CD8-positive, alpha-beta memory T cell (primary cell): ENCODE results near the gene GPR27. TPM values are rescaled to one million over a fixed set of nuclear protein-coding genes. Genes with fewer than 3 reads are reported as not detected.

Source experiments
- CTCF ChIA-PET: fragments of 350-600 bp; sonication (Branson Sonifier 250); formaldehyde crosslinking; loops from one replicate; lab custom pipeline; 2021; ENCODE audit warnings: antibody characterized with exemption; lab: Charles Lee
- POLR2A ChIA-PET: fragments of 350-600 bp; sonication (Branson Sonifier 250); formaldehyde crosslinking; loops from one replicate; lab custom pipeline; 2021; ENCODE audit warnings: antibody characterized with exemption; lab: Charles Lee
- DNase-seq, 5 donors: peaks; one replicate each; pipeline versions ENCODE4 v3.0.0 to v3.0.0-alpha.2; 2020 to 2022; ENCODE audit warnings: mixed read lengths in 1 of 5
- H3K27ac ChIP-seq: one replicate; pipeline ENCODE4 v1.7.0; 2013; ENCODE audit warnings: low read depth, mild to moderate bottlenecking, low read length, moderate library complexity
- H3K27me3 ChIP-seq: 2 replicates; pipeline ENCODE4 v1.7.0; 2013; ENCODE audit warnings: low read length, mild to moderate bottlenecking; ENCODE audit not compliant: insufficient read depth, poor library complexity, severe bottlenecking
- H3K36me3 ChIP-seq: 2 replicates; pipeline ENCODE4 v1.7.0; 2013; ENCODE audit warnings: mild to moderate bottlenecking, low read length, moderate library complexity; ENCODE audit not compliant: insufficient read depth
- H3K4me1 ChIP-seq: 2 replicates; pipeline ENCODE4 v1.7.0; 2013; ENCODE audit warnings: mild to moderate bottlenecking, low read length, moderate library complexity; ENCODE audit not compliant: insufficient read depth
- H3K4me3 ChIP-seq: 2 replicates; pipeline ENCODE4 v1.7.0; 2013; ENCODE audit warnings: mild to moderate bottlenecking, low read length
- H3K9me3 ChIP-seq: 2 replicates; pipeline ENCODE4 v1.7.0; 2013; ENCODE audit warnings: mild to moderate bottlenecking, low read length
- H3K27ac Mint-ChIP-seq, 8 donors: one replicate each; pipeline ENCODE4 v1.8.0; 2020 to 2021; ENCODE audit warnings: mixed read lengths in 8 of 8, mild to moderate bottlenecking in 6 of 8, inconsistent platforms in 3 of 8, moderate library complexity in 3 of 8
- H3K27me3 Mint-ChIP-seq, 2 donors: one replicate each; pipeline ENCODE4 v1.8.0; 2020 to 2021; ENCODE audit warnings: mixed read lengths in 2 of 2, mild to moderate bottlenecking in 1 of 2, moderate library complexity in 1 of 2
- H3K36me3 Mint-ChIP-seq, 3 donors: one replicate each; pipeline ENCODE4 v1.8.0; 2020 to 2021; ENCODE audit warnings: mixed read lengths in 3 of 3, inconsistent platforms in 1 of 3, mild to moderate bottlenecking in 1 of 3
- H3K4me1 Mint-ChIP-seq, 3 donors: one replicate each; pipeline ENCODE4 v1.8.0; 2020 to 2021; ENCODE audit warnings: mixed read lengths in 3 of 3, inconsistent platforms in 1 of 3, mild to moderate bottlenecking in 1 of 3
- H3K4me3 Mint-ChIP-seq, 7 donors: one replicate each; pipeline ENCODE4 v1.8.0; 2020 to 2021; ENCODE audit warnings: mixed read lengths in 7 of 7, mild to moderate bottlenecking in 6 of 7, moderate library complexity in 4 of 7, inconsistent platforms in 2 of 7
- H3K9me3 Mint-ChIP-seq, 5 donors: one replicate each; pipeline ENCODE4 v1.8.0; 2020 to 2022; ENCODE audit warnings: mixed read lengths in 5 of 5, mild to moderate bottlenecking in 3 of 5, moderate library complexity in 2 of 5, inconsistent platforms in 1 of 5
- polyA plus RNA-seq: library from polyadenylated mRNA; unstranded; fragments of 300-500 nt; fragmentation: Illumina TruSeq; gene quantifications from one replicate; pipeline ENCODE4 v1.2.3, GENCODE V29; 2021
- total RNA-seq, 2 experiments: library from RNA; stranded (reverse); gene quantifications; one replicate each; pipeline ENCODE4 v1.2.3, GENCODE V29; 2021

The GPR27 gene
- total and polyA plus RNA-seq, 3 experiments from 2014 or later = 1.8 to 2.6 (median 2.3) TPM

GRCh38 chr3:71805199-71805598, 51.5 kb downstream of the GPR27 start:
- POLR2A ChIA-PET = no interaction called here

GRCh38 chr3:71805691-71806090, 52.0 kb downstream of the GPR27 start:
- POLR2A ChIA-PET = no interaction called here
- no peak overlapping the region for H3K4me3 Mint-ChIP-seq
- Histone ChIP-seq H3K27ac (no peak overlapping the region), H3K9me3 (no peaks in the 10 kb centered on the region), H3K36me3 (no peaks in the 10 kb centered on the region), H3K27me3 (no peaks in the 10 kb centered on the region), H3K4me1 (no peaks in the 10 kb centered on the region), H3K4me3 (no peak overlapping the region)
- no peaks in the 10 kb centered on the region for H3K36me3 Mint-ChIP-seq
- H3K27ac Mint-ChIP-seq = no peak overlapping the region
- no peaks in the 10 kb centered on the region for H3K4me1 Mint-ChIP-seq
- H3K27me3 Mint-ChIP-seq = peaks cover 9 to 37% of the 10 kb centered on the region in 2 donors
- CTCF ChIA-PET = interaction anchor here (1.3 kb wide), 1 partner anchor 10 kb away, joined by 3 read pairs; no protein-coding TSS in a partner anchor
- DNase-seq = no peak
- no peaks in the 10 kb centered on the region for H3K9me3 Mint-ChIP-seq

More at GRCh38 chr3:71805199-71805598, 51.5 kb downstream of the GPR27 start:
- Mint-ChIP-seq H3K4me1 (no peaks in the 10 kb centered on the region), H3K27ac (no peak overlapping the region), H3K9me3 (no peaks in the 10 kb centered on the region), H3K36me3 (no peaks in the 10 kb centered on the region), H3K27me3 (peaks cover 13 to 38% of the 10 kb centered on the region in 2 donors), H3K4me3 (no peak overlapping the region)
- Histone ChIP-seq H3K27me3 (no peaks in the 10 kb centered on the region), H3K9me3 (no peaks in the 10 kb centered on the region), H3K4me1 (no peaks in the 10 kb centered on the region), H3K36me3 (no peaks in the 10 kb centered on the region), H3K4me3 (no peak overlapping the region), H3K27ac (no peak overlapping the region)
- CTCF ChIA-PET = no interaction called here
- no peak for DNase-seq

Other genes starting within 250 kb of the GPR27 start
- 100 to 1,000 TPM; 142 to 147 TPM for gene FOXP1, start 170.1 kb upstream of the GPR27 start, total RNA-seq
- gene FOXP1, start 170.1 kb upstream of the GPR27 start, polyA plus RNA-seq = 185 TPM
- gene EIF4E3, start 28.5 kb upstream of the GPR27 start, total RNA-seq = 10 to 100 TPM; 22.2 to 24.1 TPM
- gene EIF4E3, start 28.5 kb upstream of the GPR27 start, polyA plus RNA-seq = 50.5 TPM
- under 1 TPM; 0.28 to 0.33 TPM for gene PROK2, start 31.3 kb downstream of the GPR27 start, total RNA-seq
- gene PROK2, start 31.3 kb downstream of the GPR27 start, polyA plus RNA-seq = 1.4 TPM